Uterus (tissue), 2 donors: ENCODE measurements around the gene CHGA.

Experiments used
- CTCF ChIP-seq, 4 experiments: fragments of 200-600 bp in 2 of 4; fragments of 450-650 bp in 2 of 4; sonication (generic) in 2 of 4; IDR thresholded peaks; one replicate each; pipeline ENCODE4 v1.5.1; 2016 to 2019; ENCODE audit warnings: antibody characterized with exemption in 4 of 4, mild to moderate bottlenecking in 2 of 4, moderate library complexity in 1 of 4
- POLR2A ChIP-seq, 2 donors: fragments of 450-650 bp; IDR thresholded peaks; one replicate each; pipeline ENCODE4 v1.6.1; 2016; ENCODE audit warnings: antibody characterized with exemption in 2 of 2, mild to moderate bottlenecking in 1 of 2, moderate library complexity in 1 of 2

GRCh38 chr14:92898566-92899131 lies 24.3 kb upstream of the CHGA start:
- TF ChIP-seq CTCF (IDR thresholded peaks at IDR 0.05) (no peak), POLR2A (IDR thresholded peaks at IDR 0.05) (no peak)
